LNCaP clone FGC (cell line): Measurements from ENCODE around the gene CUBN.

Experiments
- DNase-seq: peaks from one replicate; pipeline ENCODE4 v3.0.0-alpha.2; 2011; ENCODE audit warnings: low read depth
- H3K4me3 ChIP-seq: 2 replicates; pipeline ENCODE4 v1.5.1; 2011; ENCODE audit warnings: mild to moderate bottlenecking, low read depth, low read length, control low read depth
- CTCF ChIP-seq: IDR thresholded peaks from 2 replicates; pipeline ENCODE4 v1.5.1; 2012; ENCODE audit warnings: mild to moderate bottlenecking; ENCODE audit not compliant: control insufficient read depth, insufficient read depth; ENCODE audit errors: extremely low read depth

The CUBN gene

GRCh38 chr10:17101257-17101909, 28.2 kb downstream of the CUBN start:
- H3K4me3 ChIP-seq: no peak overlapping the region
- TF ChIP-seq CTCF: no peak
- DNase-seq: no peak

- DNase-seq: no peak
- no peak overlapping the region for H3K4me3 ChIP-seq
- TF ChIP-seq CTCF: no peak
Observed at GRCh38 chr10:17100586-17100985, 29.0 kb downstream of the CUBN start.

GRCh38 chr10:17098012-17098411, 31.6 kb downstream of the CUBN start:
- DNase-seq: no peak
- no peak overlapping the region for H3K4me3 ChIP-seq
- no peak for TF ChIP-seq CTCF

- no peak for DNase-seq
- H3K4me3 ChIP-seq: no peak overlapping the region
- TF ChIP-seq CTCF: no peak
Observed at GRCh38 chr10:17094844-17095243, 34.8 kb downstream of the CUBN start.

GRCh38 chr10:17092986-17093803, 36.4 kb downstream of the CUBN start:
- no peak for TF ChIP-seq CTCF
- H3K4me3 ChIP-seq: no peak overlapping the region
- DNase-seq: no peak

- H3K4me3 ChIP-seq: no peak overlapping the region
- DNase-seq: no peak
- TF ChIP-seq CTCF: no peak
Observed at GRCh38 chr10:17092216-17092944, 37.2 kb downstream of the CUBN start.
